Measurements from ENCODE around the gene HYCC1. TPM values are rescaled to one million over a fixed set of nuclear protein-coding genes. Genes with fewer than 3 reads are reported as not detected.

HYCC1 gene
- total and polyA plus RNA-seq, 4 experiments from 2014 or later = 11.1 to 19.6 (median 17.6) TPM

GRCh38 chr7:23017309-23017708 lies 3.4 kb upstream of the HYCC1 start:
- Histone ChIP-seq H3K9me3 (ENCODE audit: control insufficient read depth in 1 of 2, low read length in 2 of 2) (no peaks in the 10 kb centered on the region), H3K27me3 (ENCODE audit: insufficient read depth, low read length) (no peaks in the 10 kb centered on the region), H3K4me1 (ENCODE audit: insufficient read depth, low read length) (peaks cover 45% of the 10 kb centered on the region), H3K27ac (ENCODE audit: low read depth, low read length) (no peak overlapping the region), H3K36me3 (ENCODE audit: insufficient read depth, low read length) (no peaks in the 10 kb centered on the region), H3K4me3 (ENCODE audit: low read length in 2 of 2) (no peak overlapping the region)
- Mint-ChIP-seq H3K4me1 (peaks cover 22 to 47% (median 35%) of the 10 kb centered on the region in 4 donors), H3K27ac (peak overlapping the region in 2 of 7 donors; percentile 28 to 68), H3K27me3 (peaks cover 0 to 2% of the 10 kb centered on the region in 2 donors), H3K4me3 (peak overlapping the region in 1 of 8 donors; percentile 20), H3K9me3 (no peaks in the 10 kb centered on the region), H3K36me3 (peaks cover 0 to 5% of the 10 kb centered on the region in 2 donors)
- ChIA-PET CTCF (ENCODE audit: partially characterized antibody) (interaction anchor here (1.2 to 1.4 kb wide), 2 partner anchors 26 to 164 kb away, joined by 3 to 4 read pairs; no protein-coding TSS in a partner anchor), POLR2A (ENCODE audit: partially characterized antibody) (no interaction called here)
- intact Hi-C loops (cut with micrococcal nuclease) = loop anchor here (10.0 kb wide), 3 partner anchors 323 to 1557 kb away; partner anchors contain the start of genes CCDC126 and PALS2
- no peak for DNase-seq

- intact Hi-C loops (cut with micrococcal nuclease) = loop anchor here (10.0 kb wide), 3 partner anchors 322 to 1558 kb away; partner anchors contain the start of genes CCDC126 and PALS2
- H3K4me3 Mint-ChIP-seq = peak overlapping the region in 1 of 8 donors; percentile 8
- H3K4me1 Mint-ChIP-seq = peaks cover 19 to 44% (median 35%) of the 10 kb centered on the region in 4 donors
- Histone ChIP-seq H3K36me3 (ENCODE audit: insufficient read depth, low read length) (no peaks in the 10 kb centered on the region), H3K27me3 (ENCODE audit: insufficient read depth, low read length) (no peaks in the 10 kb centered on the region), H3K4me3 (ENCODE audit: low read length in 2 of 2) (no peak overlapping the region), H3K27ac (ENCODE audit: low read depth, low read length) (no peak overlapping the region), H3K4me1 (ENCODE audit: insufficient read depth, low read length) (peaks cover 49% of the 10 kb centered on the region), H3K9me3 (ENCODE audit: control insufficient read depth in 1 of 2, low read length in 2 of 2) (no peaks in the 10 kb centered on the region)
- DNase-seq = no peak
- peaks cover 0 to 2% of the 10 kb centered on the region in 2 donors for H3K27me3 Mint-ChIP-seq
- H3K36me3 Mint-ChIP-seq = peaks cover 0 to 5% of the 10 kb centered on the region in 2 donors
- H3K27ac Mint-ChIP-seq = peak overlapping the region in 4 of 7 donors; percentile 7 to 68 (median 44)
- POLR2A ChIA-PET (ENCODE audit: partially characterized antibody) = no interaction called here
- no peaks in the 10 kb centered on the region for H3K9me3 Mint-ChIP-seq
- CTCF ChIA-PET (ENCODE audit: partially characterized antibody) = interaction anchor here (0.6 to 4.4 kb wide), 6 partner anchors 27 to 163 kb away, joined by 3 to 20 read pairs (median 3); no protein-coding TSS in a partner anchor
These were observed 2.7 kb upstream of the HYCC1 start for GRCh38 chr7:23016345-23017253.

- H3K4me3 Mint-ChIP-seq = peak overlapping the region; percentile 7 to 99 (median 94)
- no peaks in the 10 kb centered on the region for H3K9me3 Mint-ChIP-seq
These were observed 751 bp upstream of the HYCC1 start for GRCh38 chr7:23014681-23015080.

GRCh38 chr7:23012908-23013714 lies 819 bp downstream of the HYCC1 start:
- no peaks in the 10 kb centered on the region for H3K36me3 ChIP-seq (ENCODE audit: insufficient read depth, low read length)
- Mint-ChIP-seq H3K36me3 (peaks cover 0 to 5% of the 10 kb centered on the region in 2 donors), H3K27ac (no peak overlapping the region), H3K4me1 (peaks cover 12 to 28% (median 24%) of the 10 kb centered on the region in 4 donors), H3K27me3 (no peaks in the 10 kb centered on the region), H3K4me3 (no peak overlapping the region), H3K9me3 (no peaks in the 10 kb centered on the region)
- H3K4me1 ChIP-seq (ENCODE audit: insufficient read depth, low read length) = peaks cover 49% of the 10 kb centered on the region
- H3K27ac ChIP-seq (ENCODE audit: low read depth, low read length) = peak overlapping the region; percentile 58
- ChIA-PET CTCF (ENCODE audit: partially characterized antibody) (interaction anchor here (1.2 to 4.4 kb wide), 3 partner anchors 12 to 249 kb away, joined by 3 to 20 read pairs (median 4); no protein-coding TSS in a partner anchor), POLR2A (ENCODE audit: partially characterized antibody) (interaction anchor here (0.6 to 1.6 kb wide), 6 partner anchors 10 to 518 kb away, joined by 3 to 4 read pairs (median 3); partner anchors contain the start of genes KLHL7 and TRA2A)
- H3K4me3 ChIP-seq (ENCODE audit: low read length in 2 of 2) = peak overlapping the region; percentile 55 to 76
- peak in 3 of 5 donors; percentile 13 to 20 (median 19) for DNase-seq
- H3K27me3 ChIP-seq (ENCODE audit: insufficient read depth, low read length) = no peaks in the 10 kb centered on the region
- H3K9me3 ChIP-seq (ENCODE audit: control insufficient read depth in 1 of 2, low read length in 2 of 2) = no peaks in the 10 kb centered on the region
- intact Hi-C loops (cut with micrococcal nuclease) = loop anchor here (5.0 to 10.0 kb wide), 5 partner anchors 318 to 1562 kb away; partner anchors contain the start of genes CCDC126, IGF2BP3, PALS2 and TRA2A

More at GRCh38 chr7:23014681-23015080, 751 bp upstream of the HYCC1 start:
- Histone ChIP-seq H3K4me1 (ENCODE audit: insufficient read depth, low read length) (peaks cover 49% of the 10 kb centered on the region), H3K36me3 (ENCODE audit: insufficient read depth, low read length) (no peaks in the 10 kb centered on the region), H3K9me3 (ENCODE audit: control insufficient read depth in 1 of 2, low read length in 2 of 2) (no peaks in the 10 kb centered on the region), H3K27me3 (ENCODE audit: insufficient read depth, low read length) (no peaks in the 10 kb centered on the region), H3K27ac (ENCODE audit: low read depth, low read length) (no peak overlapping the region), H3K4me3 (ENCODE audit: low read length in 2 of 2) (no peak overlapping the region)
- H3K27me3 Mint-ChIP-seq = peaks cover 0 to 2% of the 10 kb centered on the region in 2 donors
- intact Hi-C loops (cut with micrococcal nuclease) = loop anchor here (1.0 to 10.0 kb wide), 12 partner anchors 41 to 1587 kb away; partner anchors contain the start of genes CCDC126, IGF2BP3, KLHL7 and MALSU1
- CTCF ChIA-PET (ENCODE audit: partially characterized antibody) = interaction anchor here (0.6 to 4.4 kb wide), 2 partner anchors 19 to 41 kb away, joined by 3 to 20 read pairs; no protein-coding TSS in a partner anchor
- peak overlapping the region in 5 of 7 donors; percentile 48 to 99 (median 88) for H3K27ac Mint-ChIP-seq
- no peak for DNase-seq
- H3K36me3 Mint-ChIP-seq = peaks cover 0 to 5% of the 10 kb centered on the region in 2 donors
- POLR2A ChIA-PET (ENCODE audit: partially characterized antibody) = interaction anchor here (1.6 kb wide), 1 partner anchor 12 kb away, joined by 4 read pairs; no protein-coding TSS in a partner anchor
- peaks cover 10 to 28% (median 23%) of the 10 kb centered on the region in 4 donors for H3K4me1 Mint-ChIP-seq

- Mint-ChIP-seq H3K27ac (no peak overlapping the region), H3K9me3 (no peaks in the 10 kb centered on the region), H3K4me3 (no peak overlapping the region), H3K36me3 (peaks cover 0 to 5% of the 10 kb centered on the region in 2 donors), H3K4me1 (peaks cover 12 to 28% (median 23%) of the 10 kb centered on the region in 4 donors), H3K27me3 (no peaks in the 10 kb centered on the region)
- H3K4me3 ChIP-seq (ENCODE audit: low read length in 2 of 2) = peak overlapping the region in 1 of 2 donors; percentile 76
- H3K36me3 ChIP-seq (ENCODE audit: insufficient read depth, low read length) = no peaks in the 10 kb centered on the region
- ChIA-PET CTCF (ENCODE audit: partially characterized antibody) (interaction anchor here (1.2 to 4.4 kb wide), 3 partner anchors 11 to 250 kb away, joined by 3 to 20 read pairs (median 4); no protein-coding TSS in a partner anchor), POLR2A (ENCODE audit: partially characterized antibody) (interaction anchor here (0.5 to 1.3 kb wide), 3 partner anchors 43 to 190 kb away, joined by 3 read pairs; no protein-coding TSS in a partner anchor)
- H3K9me3 ChIP-seq (ENCODE audit: control insufficient read depth in 1 of 2, low read length in 2 of 2) = no peaks in the 10 kb centered on the region
- no peak overlapping the region for H3K27ac ChIP-seq (ENCODE audit: low read depth, low read length)
- peaks cover 45% of the 10 kb centered on the region for H3K4me1 ChIP-seq (ENCODE audit: insufficient read depth, low read length)
- no peak for DNase-seq
- intact Hi-C loops (cut with micrococcal nuclease) = loop anchor here (5.0 to 10.0 kb wide), 5 partner anchors 317 to 1563 kb away; partner anchors contain the start of genes CCDC126, IGF2BP3, PALS2 and TRA2A
- no peaks in the 10 kb centered on the region for H3K27me3 ChIP-seq (ENCODE audit: insufficient read depth, low read length)
These were observed 1.7 kb downstream of the HYCC1 start for GRCh38 chr7:23012186-23012585.

GRCh38 chr7:23011222-23011924 lies 2.6 kb downstream of the HYCC1 start:
- POLR2A ChIA-PET (ENCODE audit: partially characterized antibody) = no interaction called here

More at GRCh38 chr7:23011222-23011924, 2.6 kb downstream of the HYCC1 start:
- no peaks in the 10 kb centered on the region for H3K27me3 Mint-ChIP-seq
- H3K4me1 Mint-ChIP-seq = peaks cover 11 to 21% (median 16%) of the 10 kb centered on the region in 4 donors
- intact Hi-C loops (cut with micrococcal nuclease) = loop anchor here (5.0 to 10.0 kb wide), 5 partner anchors 317 to 1563 kb away; partner anchors contain the start of genes CCDC126, IGF2BP3, PALS2 and TRA2A
- Histone ChIP-seq H3K27ac (ENCODE audit: low read depth, low read length) (no peak overlapping the region), H3K27me3 (ENCODE audit: insufficient read depth, low read length) (no peaks in the 10 kb centered on the region), H3K36me3 (ENCODE audit: insufficient read depth, low read length) (no peaks in the 10 kb centered on the region), H3K4me3 (ENCODE audit: low read length in 2 of 2) (no peak overlapping the region), H3K4me1 (ENCODE audit: insufficient read depth, low read length) (peaks cover 38% of the 10 kb centered on the region), H3K9me3 (ENCODE audit: control insufficient read depth in 1 of 2, low read length in 2 of 2) (no peaks in the 10 kb centered on the region)
- DNase-seq = no peak
- H3K9me3 Mint-ChIP-seq = no peaks in the 10 kb centered on the region
- peaks cover 0 to 5% of the 10 kb centered on the region in 2 donors for H3K36me3 Mint-ChIP-seq
- CTCF ChIA-PET (ENCODE audit: partially characterized antibody) = interaction anchor here (0.9 to 1.2 kb wide), 2 partner anchors 10 to 16 kb away, joined by 3 to 4 read pairs; no protein-coding TSS in a partner anchor
- H3K4me3 Mint-ChIP-seq = no peak overlapping the region
- H3K27ac Mint-ChIP-seq = no peak overlapping the region

Measured in CD4-positive, alpha-beta memory T cell (primary cell).